Thymus (tissue), 11 donors: ENCODE measurements around the gene PRKN. TPM values are rescaled to one million over a fixed set of nuclear protein-coding genes. Genes with fewer than 3 reads are reported as not detected.

Source experiments
- DNase-seq, 9 donors: peaks; one replicate each; pipeline ENCODE4 v3.0.0-alpha.2; 2013; ENCODE audit warnings: low spot score in 9 of 9, low read depth in 6 of 9, missing footprints in 1 of 9
- H3K27ac ChIP-seq, 2 donors: one replicate each; pipeline ENCODE4 v1.5.1; 2013; ENCODE audit warnings: control low read depth in 1 of 2, low read depth in 1 of 2, low read length in 1 of 2, mild to moderate bottlenecking in 1 of 2, moderate library complexity in 1 of 2
- H3K27me3 ChIP-seq, 2 donors: one replicate each; pipeline ENCODE4 v1.5.1; 2013; ENCODE audit warnings: low read length in 1 of 2; ENCODE audit not compliant: control insufficient read depth in 2 of 2, insufficient read depth in 1 of 2
- H3K36me3 ChIP-seq, 2 donors: one replicate each; pipeline ENCODE4 v1.5.1; 2013; ENCODE audit warnings: low read length in 1 of 2, mild to moderate bottlenecking in 1 of 2, moderate library complexity in 1 of 2; ENCODE audit not compliant: control insufficient read depth in 2 of 2, insufficient read depth in 2 of 2
- H3K4me1 ChIP-seq, 2 donors: one replicate each; pipeline ENCODE4 v1.5.1; 2013; ENCODE audit warnings: low read length in 2 of 2; ENCODE audit not compliant: control insufficient read depth in 2 of 2, insufficient read depth in 2 of 2
- H3K4me3 ChIP-seq, 2 donors: one replicate each; pipeline ENCODE4 v1.5.1; 2013; ENCODE audit warnings: low read length in 2 of 2, control low read depth in 1 of 2, mild to moderate bottlenecking in 1 of 2
- H3K9me3 ChIP-seq, 2 donors: one replicate each; pipeline ENCODE4 v1.5.1; 2013; ENCODE audit warnings: low read length in 1 of 2, mild to moderate bottlenecking in 1 of 2; ENCODE audit not compliant: control insufficient read depth in 2 of 2, insufficient read depth in 1 of 2
- WGBS: extraction: QIAGEN DNeasy Blood & Tissue Kit; methylation state at CpG from one replicate; pipeline ENCODE4 v1.1.7; 2013; 5-methylcytosine and 5-hydroxymethylcytosine counted together
- polyA plus RNA-seq: library from polyadenylated mRNA; stranded (reverse); fragments of 200-250 nt; gene quantifications from one replicate; pipeline ENCODE4 v1.2.3, GENCODE V29; 2013
- total RNA-seq: library from RNA; stranded (reverse); fragments of 120-200 nt; gene quantifications from one replicate; pipeline ENCODE4 v1.2.4, GENCODE V29; 2013
- donor health status: healthy.

PRKN gene
- total and polyA plus RNA-seq, 2 donors: 0.48 to 0.71 TPM

- no peaks in the 10 kb centered on the region for H3K9me3 ChIP-seq
- no peak overlapping the region for H3K27ac ChIP-seq
- WGBS: 91% methylated on average over 2 of the region's 2 CpGs
- no peaks in the 10 kb centered on the region for H3K27me3 ChIP-seq
- no peaks in the 10 kb centered on the region for H3K36me3 ChIP-seq
- no peak for DNase-seq
- H3K4me3 ChIP-seq: no peak overlapping the region
- no peaks in the 10 kb centered on the region for H3K4me1 ChIP-seq
These were observed 1095.8 kb downstream of the PRKN start for GRCh38 chr6:161631676-161632194.

DNA sequence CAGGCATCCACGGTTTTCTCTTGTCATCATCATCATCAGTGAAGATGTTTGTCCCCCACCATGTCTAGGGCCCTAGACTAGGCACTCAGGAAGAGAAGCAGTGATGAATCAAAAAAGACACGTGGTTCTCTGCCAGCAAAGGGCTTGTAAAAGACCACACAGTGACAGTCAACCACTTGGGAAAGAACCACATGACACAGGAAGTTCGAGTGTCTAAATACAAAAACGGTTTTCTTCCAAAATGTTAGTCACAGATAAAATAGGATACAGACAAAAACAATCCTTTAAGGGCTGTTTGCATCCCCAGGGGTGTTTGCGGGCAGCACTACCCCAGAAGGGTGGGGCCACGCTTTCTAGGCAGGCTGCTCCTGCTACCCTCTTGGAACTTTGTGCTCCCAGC, 1096.9 kb downstream of the PRKN start:
- Histone ChIP-seq H3K27me3 (no peaks in the 10 kb centered on the region), H3K4me3 (no peak overlapping the region), H3K27ac (no peak overlapping the region), H3K4me1 (no peaks in the 10 kb centered on the region), H3K9me3 (no peaks in the 10 kb centered on the region), H3K36me3 (no peaks in the 10 kb centered on the region)
- WGBS: 78% methylated on average over 6 of the region's 6 CpGs
- DNase-seq: no peak

GRCh38 chr6:161626132-161626676, 1101.4 kb downstream of the PRKN start:
- H3K9me3 ChIP-seq: no peaks in the 10 kb centered on the region
- H3K27ac ChIP-seq: no peak overlapping the region
- H3K27me3 ChIP-seq: no peaks in the 10 kb centered on the region
- DNase-seq: no peak
- 97% methylated on average over 13 of the region's 13 CpGs for WGBS
- H3K4me1 ChIP-seq: no peaks in the 10 kb centered on the region
- H3K36me3 ChIP-seq: no peaks in the 10 kb centered on the region
- no peak overlapping the region for H3K4me3 ChIP-seq

DNA sequence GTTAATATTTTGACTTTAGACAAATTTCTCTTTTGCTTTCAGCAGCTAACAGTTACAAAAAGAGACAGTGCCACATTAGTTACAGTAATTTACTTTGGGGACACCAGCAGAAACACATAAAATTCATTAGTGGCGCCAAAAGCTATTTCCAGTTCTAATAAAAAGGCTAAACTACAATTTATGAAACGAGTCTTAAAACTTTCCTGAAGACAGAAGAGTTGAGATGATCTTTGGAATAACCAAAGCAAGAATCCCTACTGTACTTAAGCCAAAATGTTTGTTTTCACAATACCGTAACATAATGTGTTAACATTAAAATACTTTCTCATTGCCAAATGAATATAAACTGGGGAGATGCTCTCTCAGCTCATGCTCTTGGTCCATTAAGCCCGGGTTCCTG, 1103.5 kb downstream of the PRKN start:
- Histone ChIP-seq H3K9me3 (no peaks in the 10 kb centered on the region), H3K27ac (no peak overlapping the region), H3K4me3 (no peak overlapping the region), H3K36me3 (no peaks in the 10 kb centered on the region), H3K4me1 (no peaks in the 10 kb centered on the region), H3K27me3 (no peaks in the 10 kb centered on the region)
- DNase-seq: no peak
- WGBS: 88% methylated on average over 4 of the region's 4 CpGs

DNA sequence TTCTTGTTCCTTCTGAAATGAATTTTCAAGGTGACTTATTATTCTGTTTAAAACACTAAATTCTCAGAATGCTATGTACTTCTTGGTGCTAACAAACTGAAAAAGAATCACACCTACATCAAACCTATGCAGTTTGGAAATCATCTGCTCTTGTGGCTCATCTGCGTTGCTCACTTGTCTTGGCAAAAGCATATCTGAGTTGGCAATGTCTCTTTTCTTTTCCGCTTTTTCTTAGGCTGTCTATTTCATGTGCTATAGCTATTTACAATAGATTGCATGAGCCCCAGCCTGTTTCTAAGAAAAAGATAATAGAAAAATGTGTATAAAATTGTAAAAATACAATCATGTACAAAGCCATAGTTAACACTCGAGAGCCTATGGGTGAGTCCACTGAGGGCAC, 1104.8 kb downstream of the PRKN start:
- no peak overlapping the region for H3K27ac ChIP-seq
- H3K27me3 ChIP-seq: no peaks in the 10 kb centered on the region
- 92% methylated on average over 3 of the region's 3 CpGs for WGBS
- H3K36me3 ChIP-seq: no peaks in the 10 kb centered on the region
- H3K9me3 ChIP-seq: no peaks in the 10 kb centered on the region
- H3K4me1 ChIP-seq: no peaks in the 10 kb centered on the region
- no peak for DNase-seq
- H3K4me3 ChIP-seq: no peak overlapping the region

- no peak for DNase-seq
- WGBS: 69% methylated on average over 8 of the region's 8 CpGs
- H3K4me3 ChIP-seq: no peak overlapping the region
- no peaks in the 10 kb centered on the region for H3K36me3 ChIP-seq
- no peak overlapping the region for H3K27ac ChIP-seq
- H3K4me1 ChIP-seq: no peaks in the 10 kb centered on the region
- no peaks in the 10 kb centered on the region for H3K27me3 ChIP-seq
- peaks cover 0 to 3% of the 10 kb centered on the region in 2 donors for H3K9me3 ChIP-seq
These were observed 1108.6 kb downstream of the PRKN start for GRCh38 chr6:161618831-161619454.

GRCh38 chr6:161613711-161614110, 1113.9 kb downstream of the PRKN start:
- DNase-seq: no peak
- H3K27me3 ChIP-seq: no peaks in the 10 kb centered on the region
- H3K4me3 ChIP-seq: no peak overlapping the region
- no peaks in the 10 kb centered on the region for H3K4me1 ChIP-seq
- no peaks in the 10 kb centered on the region for H3K36me3 ChIP-seq
- peaks cover 2 to 3% of the 10 kb centered on the region in 2 donors for H3K9me3 ChIP-seq
- no peak overlapping the region for H3K27ac ChIP-seq
- WGBS: 99% methylated on average over 2 of the region's 2 CpGs

DNA sequence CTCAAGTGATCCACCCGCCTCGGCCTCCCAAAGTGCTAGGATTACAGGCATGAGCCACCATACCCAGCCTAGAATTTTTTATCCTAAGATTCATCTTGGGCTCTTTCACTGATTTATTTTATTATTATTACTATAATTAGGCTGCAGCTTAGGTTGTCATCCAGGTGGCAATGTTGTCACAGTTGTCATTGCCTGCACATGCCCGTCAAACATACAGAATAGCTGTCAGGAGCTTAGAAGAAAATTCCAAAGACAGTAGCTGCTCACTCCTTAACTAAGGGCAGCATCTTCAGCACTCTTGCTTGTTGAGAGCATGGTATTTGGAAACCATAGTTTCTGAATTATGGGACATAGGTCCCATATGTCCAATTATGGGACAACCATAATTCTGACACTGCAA, 1118.8 kb downstream of the PRKN start:
- WGBS: over 99% methylated on average over 3 of the region's 3 CpGs

GRCh38 chr6:161607696-161608297, 1119.8 kb downstream of the PRKN start:
- H3K27me3 ChIP-seq: no peaks in the 10 kb centered on the region
- H3K36me3 ChIP-seq: no peaks in the 10 kb centered on the region
- H3K4me1 ChIP-seq: no peaks in the 10 kb centered on the region
- no peak overlapping the region for H3K27ac ChIP-seq
- no peak overlapping the region for H3K4me3 ChIP-seq
- no peak for DNase-seq
- peaks cover 0 to 2% of the 10 kb centered on the region in 2 donors for H3K9me3 ChIP-seq
- WGBS: 95% methylated on average over 6 of the region's 6 CpGs

More for the DNA sequence above, 1118.8 kb downstream of the PRKN start:
- Histone ChIP-seq H3K36me3 (no peaks in the 10 kb centered on the region), H3K4me1 (no peaks in the 10 kb centered on the region), H3K4me3 (no peak overlapping the region), H3K27ac (no peak overlapping the region), H3K9me3 (peaks cover 0 to 2% of the 10 kb centered on the region in 2 donors), H3K27me3 (no peaks in the 10 kb centered on the region)
- DNase-seq: no peak
